Hepatocyte (in vitro differentiated cells): ENCODE results near the gene SLFN14. TPM values are rescaled to one million over a fixed set of nuclear protein-coding genes. Genes with fewer than 3 reads are reported as not detected.
"Not testable (repeated sequence)": the region's sequence is repeated elsewhere in the genome, so short reads cannot be mapped to it uniquely, and the experiment has no call there.

ENCODE experiments used
- DNase-seq: peaks from one replicate; pipeline ENCODE4 v3.0.0-alpha.2; 2016; ENCODE audit warnings: low spot score
- H2AFZ ChIP-seq: fragments of 200-600 bp; sonication (generic); 2 replicates; pipeline ENCODE4 v1.6.0; 2016; ENCODE audit warnings: antibody characterized with exemption, mild to moderate bottlenecking
- H3K27ac ChIP-seq: fragments of 200-600 bp; sonication (generic); 2 replicates; pipeline ENCODE4 v1.5.1; 2016; ENCODE audit warnings: mild to moderate bottlenecking
- H3K27me3 ChIP-seq: fragments of 200-600 bp; sonication (generic); 2 replicates; pipeline ENCODE4 v1.6.1; 2016
- H3K36me3 ChIP-seq: fragments of 200-600 bp; sonication (generic); replicated peaks from 2 replicates; pipeline ENCODE4 v1.5.1; 2016; ENCODE audit warnings: low read depth; ENCODE audit not compliant: insufficient read depth
- H3K4me1 ChIP-seq: fragments of 200-600 bp; sonication (generic); 2 replicates; pipeline ENCODE4 v1.5.1; 2016; ENCODE audit warnings: mild to moderate bottlenecking, moderate library complexity; ENCODE audit not compliant: insufficient read depth
- H3K4me2 ChIP-seq: fragments of 200-600 bp; sonication (generic); 2 replicates; pipeline ENCODE4 v1.6.0; 2016
- H3K4me3 ChIP-seq: fragments of 200-600 bp; sonication (generic); 2 replicates; pipeline ENCODE4 v1.5.1; 2016; ENCODE audit warnings: mild to moderate bottlenecking
- H3K79me2 ChIP-seq: fragments of 200-600 bp; sonication (generic); 2 replicates; pipeline ENCODE4 v1.6.0; 2017; ENCODE audit warnings: mild to moderate bottlenecking
- H3K9me2 ChIP-seq: fragments of 200-600 bp; sonication (generic); replicated peaks from 2 replicates; pipeline ENCODE4 v1.6.0; 2017; ENCODE audit warnings: mild to moderate bottlenecking; ENCODE audit not compliant: insufficient read depth
- H3K9me3 ChIP-seq: fragments of 200-600 bp; sonication (generic); 2 replicates; pipeline ENCODE4 v1.5.1; 2016; ENCODE audit warnings: low read depth, mild to moderate bottlenecking
- H4K20me1 ChIP-seq: fragments of 200-600 bp; sonication (generic); 2 replicates; pipeline ENCODE4 v1.6.0; 2016; ENCODE audit warnings: mild to moderate bottlenecking; ENCODE audit not compliant: insufficient read depth, poor library complexity, severe bottlenecking
- EZH2 ChIP-seq: fragments of 200-600 bp; sonication (generic); IDR thresholded peaks from 2 replicates; pipeline ENCODE4 v1.6.1; 2016; ENCODE audit warnings: antibody characterized with exemption, mild to moderate bottlenecking, borderline replicate concordance
- EZH2phosphoT487 ChIP-seq: fragments of 200-600 bp; sonication (generic); IDR thresholded peaks from one replicate; pipeline ENCODE4 v1.6.1; 2018; ENCODE audit warnings: antibody characterized with exemption, mild to moderate bottlenecking, low read depth, moderate library complexity; ENCODE audit not compliant: unreplicated experiment, severe bottlenecking
- WGBS: methylation state at CpG from one replicate; pipeline ENCODE4 v1.1.6; 2016; ENCODE audit warnings: low lambda C conversion rate; ENCODE audit errors: missing lambda C conversion rate; 5-methylcytosine and 5-hydroxymethylcytosine counted together
- polyA plus RNA-seq: library from polyadenylated mRNA; unstranded; fragments of >200 nt; fragmentation: Nextera tagmentation; extraction: Ambion mirVana; gene quantifications from 2 replicates; pipeline ENCODE4 v1.2.1, GENCODE V29; 2016
- total RNA-seq: library from RNA; depleted of rRNA; stranded (reverse); fragments of >200 nt; gene quantifications from 2 replicates; pipeline ENCODE4 v1.2.3, GENCODE V29; 2014
- TF ChIP-seq, protein P1 (sequence below): fragments of 200-600 bp; sonication (generic); IDR thresholded peaks from 2 replicates; pipeline ENCODE4 v1.5.1; 2016; ENCODE audit warnings: antibody characterized with exemption, mild to moderate bottlenecking; ENCODE audit not compliant: poor library complexity

Gene SLFN14
- total and polyA plus RNA-seq, 2 experiments from 2014 or later: not detected

DNA sequence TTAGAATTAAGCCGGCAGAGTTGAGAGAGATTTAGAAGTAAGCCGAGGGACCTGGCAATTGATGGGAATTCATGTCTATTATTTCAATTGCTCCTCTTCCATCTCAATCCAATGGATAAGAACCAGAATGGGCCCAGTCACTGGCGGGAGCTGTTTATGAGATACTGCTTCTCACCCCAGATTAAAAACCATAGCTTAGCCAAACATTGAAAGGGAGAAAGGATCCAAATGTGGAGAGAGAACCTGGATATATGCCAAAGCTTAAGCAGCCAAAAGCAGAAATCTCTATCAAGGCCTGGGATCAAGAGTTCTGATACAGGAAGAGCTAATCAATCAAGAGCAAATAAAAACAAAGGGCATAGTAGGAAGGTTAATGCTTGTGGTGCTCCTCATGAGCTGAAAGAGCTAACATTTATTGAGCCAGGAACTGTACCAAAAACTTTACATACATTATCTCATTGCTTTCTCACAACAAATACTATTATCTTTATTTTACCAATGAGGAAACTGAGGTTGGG lies 26.0 kb downstream of the SLFN14 start:
- no peaks in the 10 kb centered on the region for H3K9me3 ChIP-seq
- no peaks in the 10 kb centered on the region for H3K79me2 ChIP-seq
- H3K36me3 ChIP-seq: no peaks in the 10 kb centered on the region
- no peak overlapping the region for H3K27ac ChIP-seq
- DNase-seq: no peak
- no peaks in the 10 kb centered on the region for H4K20me1 ChIP-seq
- no peak overlapping the region for H2AFZ ChIP-seq
- TF ChIP-seq EZH2phosphoT487 (no peak), EZH2 (no peak)
- TF ChIP-seq, protein P1, sequence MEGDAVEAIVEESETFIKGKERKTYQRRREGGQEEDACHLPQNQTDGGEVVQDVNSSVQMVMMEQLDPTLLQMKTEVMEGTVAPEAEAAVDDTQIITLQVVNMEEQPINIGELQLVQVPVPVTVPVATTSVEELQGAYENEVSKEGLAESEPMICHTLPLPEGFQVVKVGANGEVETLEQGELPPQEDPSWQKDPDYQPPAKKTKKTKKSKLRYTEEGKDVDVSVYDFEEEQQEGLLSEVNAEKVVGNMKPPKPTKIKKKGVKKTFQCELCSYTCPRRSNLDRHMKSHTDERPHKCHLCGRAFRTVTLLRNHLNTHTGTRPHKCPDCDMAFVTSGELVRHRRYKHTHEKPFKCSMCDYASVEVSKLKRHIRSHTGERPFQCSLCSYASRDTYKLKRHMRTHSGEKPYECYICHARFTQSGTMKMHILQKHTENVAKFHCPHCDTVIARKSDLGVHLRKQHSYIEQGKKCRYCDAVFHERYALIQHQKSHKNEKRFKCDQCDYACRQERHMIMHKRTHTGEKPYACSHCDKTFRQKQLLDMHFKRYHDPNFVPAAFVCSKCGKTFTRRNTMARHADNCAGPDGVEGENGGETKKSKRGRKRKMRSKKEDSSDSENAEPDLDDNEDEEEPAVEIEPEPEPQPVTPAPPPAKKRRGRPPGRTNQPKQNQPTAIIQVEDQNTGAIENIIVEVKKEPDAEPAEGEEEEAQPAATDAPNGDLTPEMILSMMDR: no peak
- 82% methylated on average over 3 of the region's 3 CpGs for WGBS
- H3K9me2 ChIP-seq: no peaks in the 10 kb centered on the region
- H3K4me2 ChIP-seq: no peak overlapping the region
- no peaks in the 10 kb centered on the region for H3K4me1 ChIP-seq
- H3K27me3 ChIP-seq: no peaks in the 10 kb centered on the region
- no peak overlapping the region for H3K4me3 ChIP-seq

DNA sequence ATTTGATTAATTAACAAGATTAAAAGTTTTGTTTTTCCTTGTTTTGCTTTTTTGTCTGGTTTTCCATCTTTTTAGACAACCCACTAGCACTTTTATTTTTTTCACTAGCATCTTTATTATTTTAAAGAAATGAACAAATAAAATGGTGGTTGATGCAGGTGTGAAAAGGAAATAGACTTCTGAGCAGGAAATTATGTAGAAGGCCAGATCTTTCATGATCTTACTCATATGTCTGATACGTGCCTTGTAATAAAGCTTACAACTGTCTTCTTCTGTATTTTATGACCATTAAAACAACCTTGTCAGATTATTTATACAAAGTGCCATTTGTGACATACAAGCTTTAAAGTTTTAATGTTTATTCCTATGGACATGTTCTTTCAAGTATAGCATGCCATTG lies 29.5 kb downstream of the SLFN14 start:
- TF ChIP-seq EZH2phosphoT487 (no peak), EZH2 (no peak)
- TF ChIP-seq, protein P1: no peak
- H3K4me2 ChIP-seq: no peak overlapping the region
- no peaks in the 10 kb centered on the region for H3K9me3 ChIP-seq
- no peak overlapping the region for H2AFZ ChIP-seq
- H3K27ac ChIP-seq: no peak overlapping the region
- H3K27me3 ChIP-seq: peaks cover 5% of the 10 kb centered on the region
- no peaks in the 10 kb centered on the region for H3K9me2 ChIP-seq
- 71% methylated on average over 1 of the region's 1 CpG for WGBS
- H3K36me3 ChIP-seq: no peaks in the 10 kb centered on the region
- no peak for DNase-seq
- H3K79me2 ChIP-seq: no peaks in the 10 kb centered on the region
- no peak overlapping the region for H3K4me3 ChIP-seq
- H4K20me1 ChIP-seq: no peaks in the 10 kb centered on the region
- no peaks in the 10 kb centered on the region for H3K4me1 ChIP-seq

DNA sequence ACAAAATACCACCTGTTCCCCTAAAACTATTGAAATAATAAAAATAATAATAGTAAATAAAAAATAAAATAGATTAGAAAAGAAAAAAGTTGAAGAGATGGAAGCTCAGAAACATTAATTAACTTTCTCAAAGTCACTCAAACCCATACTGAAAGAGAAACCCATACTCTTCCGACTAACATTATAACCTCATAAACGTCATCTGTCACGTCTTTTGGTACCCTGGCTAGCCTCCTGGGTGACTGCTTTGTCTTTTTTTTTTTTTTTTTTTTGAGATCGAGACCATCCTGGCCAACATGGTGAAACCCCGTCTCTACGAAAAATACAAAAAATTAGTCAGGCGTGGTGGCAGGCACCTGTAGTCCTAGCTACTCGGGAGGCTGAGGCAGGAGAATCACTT lies 30.8 kb downstream of the SLFN14 start:
- 88% methylated on average over 6 of the region's 8 CpGs for WGBS
- no peak overlapping the region for H3K27ac ChIP-seq
- H3K27me3 ChIP-seq: peaks cover 7% of the 10 kb centered on the region
- no peak overlapping the region for H3K4me3 ChIP-seq
- no peaks in the 10 kb centered on the region for H3K4me1 ChIP-seq
- H3K4me2 ChIP-seq: no peak overlapping the region
- H3K36me3 ChIP-seq: no peaks in the 10 kb centered on the region
- no peak overlapping the region for H2AFZ ChIP-seq
- no peak for DNase-seq
- H3K9me2 ChIP-seq: no peaks in the 10 kb centered on the region
- H3K79me2 ChIP-seq: no peaks in the 10 kb centered on the region
- no peaks in the 10 kb centered on the region for H3K9me3 ChIP-seq
- no peak for TF ChIP-seq EZH2phosphoT487
- TF ChIP-seq, protein P1: no peak
- H4K20me1 ChIP-seq: no peaks in the 10 kb centered on the region

DNA sequence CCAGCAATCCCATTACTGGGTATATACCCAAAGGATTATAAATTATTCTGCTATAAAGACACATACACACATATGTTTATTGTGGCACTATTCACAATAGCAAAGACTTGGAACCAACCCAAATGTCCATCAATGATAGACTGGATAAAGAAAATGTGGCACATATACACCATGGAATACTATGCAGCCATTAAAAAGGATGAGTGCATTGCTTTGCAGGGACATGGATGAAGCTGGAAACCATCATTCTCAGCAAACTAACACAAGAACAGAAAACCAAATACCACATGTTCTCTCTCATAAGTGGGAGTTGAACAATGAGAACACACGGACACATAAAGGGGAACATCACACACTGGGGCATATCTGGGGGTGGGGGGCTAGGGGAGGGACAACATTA lies 31.3 kb downstream of the SLFN14 start:
- not testable (repeated sequence) for H3K4me2 ChIP-seq, H2AFZ ChIP-seq, H3K4me1 ChIP-seq, H3K4me3 ChIP-seq, H3K27me3 ChIP-seq, H3K9me2 ChIP-seq, H3K79me2 ChIP-seq, DNase-seq, H3K9me3 ChIP-seq, H3K36me3 ChIP-seq, H3K27ac ChIP-seq, H4K20me1 ChIP-seq
- WGBS: 100% methylated on average over 1 of the region's 1 CpG
